Measurements from ENCODE around the gene NHLRC3. TPM values are rescaled to one million over a fixed set of nuclear protein-coding genes. Genes with fewer than 3 reads are reported as not detected.
"Not testable (repeated sequence)": the region's sequence is repeated elsewhere in the genome, so short reads cannot be mapped to it uniquely, and the experiment has no call there.

Gene NHLRC3, protein sequence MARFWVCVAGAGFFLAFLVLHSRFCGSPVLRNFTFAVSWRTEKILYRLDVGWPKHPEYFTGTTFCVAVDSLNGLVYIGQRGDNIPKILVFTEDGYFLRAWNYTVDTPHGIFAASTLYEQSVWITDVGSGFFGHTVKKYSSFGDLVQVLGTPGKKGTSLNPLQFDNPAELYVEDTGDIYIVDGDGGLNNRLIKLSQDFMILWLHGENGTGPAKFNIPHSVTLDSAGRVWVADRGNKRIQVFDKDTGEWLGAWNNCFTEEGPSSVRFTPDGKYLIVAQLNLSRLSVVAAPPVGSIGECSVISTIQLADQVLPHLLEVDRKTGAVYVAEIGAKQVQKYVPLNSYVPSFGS
- 19.4 and 19.8 TPM in 2 replicates for polyA plus RNA-seq (2014; cell fraction: cytosol; rRNA removed)
- 59.7 and 61.3 TPM in 2 replicates for polyA plus RNA-seq (2014; cell fraction: nucleus; rRNA removed)

DNA sequence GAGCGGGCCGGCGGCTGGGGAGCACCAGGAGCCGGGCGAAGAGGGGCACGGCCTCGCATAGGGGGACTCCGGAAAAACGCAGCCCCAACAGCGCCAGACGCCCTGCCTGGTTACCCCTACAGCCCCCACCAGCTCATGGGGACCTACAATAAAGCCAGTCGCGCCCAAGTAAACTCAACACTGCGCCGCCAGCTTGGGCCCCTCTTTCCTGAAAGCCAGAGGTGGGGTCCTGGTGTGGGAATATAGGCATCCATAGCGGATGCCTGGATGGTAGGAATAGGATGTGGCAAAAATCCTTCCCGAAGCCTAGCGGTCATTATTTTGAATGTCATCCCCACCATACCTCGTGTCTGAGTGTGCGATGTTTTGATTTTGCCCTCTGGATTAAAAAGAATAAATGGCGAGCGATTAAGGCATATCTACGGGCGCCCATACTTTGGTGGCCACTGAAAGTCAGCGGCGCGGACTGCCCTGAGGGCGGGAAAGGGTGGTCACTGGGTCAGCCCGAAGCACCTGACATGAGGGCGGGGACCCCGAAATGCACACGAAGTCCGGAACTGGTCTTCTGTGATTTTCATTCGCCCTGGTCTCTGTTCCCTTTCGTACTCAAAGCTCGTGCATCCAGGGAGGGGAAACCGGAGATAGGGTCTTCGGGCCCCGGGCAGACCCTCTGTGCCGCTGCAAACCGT, at the start of gene NHLRC3, which contains the start of gene PROSER1:
NHLRC3 (plus strand) TSS at position 577 of the 689 bp plus-strand sequence. CDS start 184 bp downstream, outside the sequence.
PROSER1 (minus strand) TSS at position 210 of the 689 bp plus-strand sequence. CDS start 847 bp downstream, outside the sequence.
- DNase-seq (ENCODE audit: low spot score), result peak; percentile 96

DNA sequence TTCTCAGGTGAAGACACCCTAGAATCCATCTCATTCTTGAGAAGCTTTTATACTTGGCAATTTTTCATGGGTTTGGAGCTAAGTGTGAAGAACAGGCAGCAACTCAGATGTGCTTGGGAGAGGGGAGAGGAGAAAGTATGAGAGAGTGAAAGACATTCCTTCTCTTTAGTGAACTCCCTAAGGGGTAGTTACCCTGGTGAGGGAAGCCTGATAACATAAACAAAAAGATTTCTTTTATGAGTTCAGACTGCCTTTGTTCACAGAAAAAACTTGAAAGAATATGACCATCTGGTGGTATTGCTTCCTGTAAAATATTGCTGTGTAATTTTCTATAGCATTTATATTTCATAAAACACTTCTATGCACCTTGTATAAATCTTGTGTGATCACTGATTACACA, 47.6 kb upstream of the NHLRC3 start, which contains the start of gene STOML3:
STOML3 (minus strand) TSS at position 139 of the 400 bp plus-strand sequence; CDS start at position 29, 110 bp downstream.
- no peak for DNase-seq (ENCODE audit: low spot score)

DNA sequence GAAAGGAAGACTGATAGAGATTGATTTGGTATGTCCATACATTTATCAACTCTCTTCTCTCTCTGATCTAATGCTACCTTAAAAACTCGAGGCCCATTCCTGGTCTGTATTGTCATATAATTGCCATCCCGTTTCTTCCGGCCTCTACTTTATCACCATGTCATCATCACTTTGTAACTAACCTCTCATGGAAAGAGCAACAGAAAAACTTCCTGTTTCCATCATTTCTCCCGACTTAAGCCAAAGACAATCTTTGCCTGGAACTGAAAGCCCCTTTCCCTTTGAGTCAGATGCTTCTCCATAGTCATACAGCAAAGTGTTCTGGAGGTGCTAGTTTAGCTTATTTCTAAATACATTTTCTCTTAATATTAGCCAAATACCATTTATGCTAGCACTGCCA, 44.9 kb upstream of the NHLRC3 start:
- DNase-seq (ENCODE audit: low spot score), result no peak

DNA sequence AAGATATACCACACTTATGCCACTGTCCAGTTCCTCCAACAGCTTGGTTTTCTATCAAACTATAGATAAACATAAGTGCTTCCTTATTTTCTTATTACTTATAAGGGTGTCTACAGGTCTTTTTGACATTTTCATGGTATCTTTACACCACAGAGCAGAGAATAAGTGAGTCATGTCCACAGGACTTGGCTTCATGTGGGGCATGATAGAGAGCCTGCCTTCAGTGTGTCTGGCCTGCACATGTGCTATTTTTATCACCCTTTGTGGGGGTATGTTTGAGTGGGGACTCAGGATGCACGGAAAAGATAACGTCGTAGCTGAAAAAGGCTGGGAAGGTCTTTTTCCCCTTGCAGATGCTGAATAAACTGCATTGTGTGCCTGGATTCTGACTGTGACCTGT, 39.5 kb upstream of the NHLRC3 start:
- DNase-seq (ENCODE audit: low spot score), result no peak

DNA sequence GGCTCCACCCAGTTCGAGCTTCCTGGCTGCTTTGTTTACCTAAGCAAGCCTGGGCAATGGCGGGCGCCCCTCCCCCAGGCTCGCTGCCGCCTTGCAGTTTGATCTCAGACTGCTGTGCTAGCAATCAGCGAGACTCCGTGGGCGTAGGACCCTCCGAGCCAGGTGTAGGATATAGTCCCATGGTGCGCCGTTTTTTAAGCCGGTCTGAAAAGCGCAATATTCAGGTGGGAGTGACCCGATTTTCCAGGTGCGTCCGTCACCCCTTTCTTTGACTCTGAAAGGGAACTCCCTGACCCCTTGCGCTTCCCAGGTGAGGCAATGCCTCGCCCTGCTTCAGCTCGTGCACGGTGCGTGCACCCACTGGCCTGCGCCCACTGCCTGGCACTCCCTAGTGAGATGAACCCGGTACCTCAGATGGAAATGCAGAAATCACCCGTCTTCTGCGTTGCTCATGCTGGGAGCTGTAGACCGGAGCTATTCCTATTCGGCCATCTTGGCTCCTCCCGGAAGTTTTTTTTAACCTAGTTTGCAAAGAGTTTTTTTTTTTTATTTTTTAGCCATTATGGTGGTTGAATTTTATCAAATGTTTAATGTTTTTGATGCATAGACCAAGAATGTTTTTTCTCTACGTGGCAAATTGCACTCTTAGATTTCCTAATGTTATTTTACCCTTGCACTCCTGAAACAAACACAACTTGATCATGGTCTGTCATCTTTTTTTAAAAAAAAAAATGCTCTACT, 31.7 kb upstream of the NHLRC3 start:
- DNase-seq (ENCODE audit: low spot score), result not testable (repeated sequence)

DNA sequence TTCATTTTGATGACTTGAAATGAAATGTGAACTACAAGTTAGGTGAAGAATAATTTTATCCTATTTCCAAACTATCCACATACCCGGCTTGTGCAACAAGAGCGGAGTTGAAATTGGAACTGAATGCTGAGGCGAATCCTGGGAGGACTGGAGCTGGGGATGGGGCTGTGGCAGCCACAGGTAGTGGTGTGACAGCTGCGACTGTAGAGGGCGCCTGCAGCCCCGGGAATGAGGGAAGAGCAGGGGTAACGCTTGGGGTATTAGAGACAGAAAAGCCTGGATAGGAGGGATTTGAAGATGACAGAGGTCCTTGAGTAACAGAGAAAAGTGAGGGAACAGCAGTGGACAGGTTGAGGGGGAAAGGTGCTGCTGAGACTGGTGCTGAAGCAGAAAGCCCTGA, 25.6 kb upstream of the NHLRC3 start:
- no peak for DNase-seq (ENCODE audit: low spot score)

DNA sequence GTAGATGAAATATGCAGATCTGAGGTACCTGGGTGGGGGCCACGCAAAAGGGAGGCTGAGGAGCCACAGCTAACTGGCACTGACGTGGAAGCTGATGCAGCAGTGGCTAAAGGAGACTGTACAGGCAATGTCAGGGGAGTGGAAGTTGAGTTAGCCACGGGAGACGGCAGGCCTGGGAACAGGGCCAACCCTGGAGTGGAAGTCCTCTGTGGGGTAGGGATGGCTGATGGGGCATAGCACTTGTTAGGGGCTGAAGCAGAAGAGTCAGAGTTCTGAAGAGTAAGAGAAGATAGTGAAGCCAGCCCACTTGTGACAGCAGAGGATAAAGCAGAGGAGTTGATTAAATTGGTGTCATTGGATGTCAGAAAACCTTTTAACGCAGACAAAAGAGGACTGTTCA, 24.8 kb upstream of the NHLRC3 start:
- DNase-seq (ENCODE audit: low spot score), result no peak

DNA sequence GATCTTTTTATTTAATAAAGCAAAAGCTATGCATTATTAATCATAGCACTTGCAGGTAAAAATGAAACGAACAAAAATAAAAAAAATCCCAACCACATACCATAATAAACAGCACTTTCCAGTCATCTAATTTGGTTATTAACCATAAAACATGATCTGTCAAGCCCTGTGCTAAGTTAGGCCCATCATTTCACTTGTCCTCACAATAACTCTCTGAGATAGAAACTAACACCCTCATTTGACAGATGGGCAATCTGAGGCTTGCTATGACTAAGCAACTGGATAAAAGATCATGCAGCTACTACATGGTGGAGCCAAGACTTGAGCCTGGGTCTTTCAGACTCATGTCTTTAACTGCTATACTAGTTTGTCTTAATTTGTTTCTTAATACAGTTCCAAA, 22.2 kb upstream of the NHLRC3 start:
- DNase-seq (ENCODE audit: low spot score), result no peak

DNA sequence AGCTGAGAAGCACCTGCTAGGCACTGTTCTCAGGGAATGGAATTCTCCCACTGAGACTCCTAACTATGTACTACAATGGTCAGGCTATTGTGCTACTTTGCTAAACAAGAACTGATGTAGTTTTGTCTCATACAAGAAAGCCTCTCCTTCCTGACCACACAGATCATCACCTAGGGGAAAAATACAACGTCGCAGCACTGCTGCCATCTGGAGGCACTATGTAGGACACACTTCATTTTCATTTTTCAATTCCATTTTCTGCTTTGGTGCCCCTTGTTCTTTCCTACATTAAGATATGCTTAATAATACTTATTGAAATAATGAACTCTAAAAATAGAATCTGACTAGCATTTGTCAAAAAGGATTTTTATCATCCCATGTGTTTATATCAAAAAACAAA, 21.5 kb upstream of the NHLRC3 start:
- peak; percentile 16 for DNase-seq (ENCODE audit: low spot score)

DNA sequence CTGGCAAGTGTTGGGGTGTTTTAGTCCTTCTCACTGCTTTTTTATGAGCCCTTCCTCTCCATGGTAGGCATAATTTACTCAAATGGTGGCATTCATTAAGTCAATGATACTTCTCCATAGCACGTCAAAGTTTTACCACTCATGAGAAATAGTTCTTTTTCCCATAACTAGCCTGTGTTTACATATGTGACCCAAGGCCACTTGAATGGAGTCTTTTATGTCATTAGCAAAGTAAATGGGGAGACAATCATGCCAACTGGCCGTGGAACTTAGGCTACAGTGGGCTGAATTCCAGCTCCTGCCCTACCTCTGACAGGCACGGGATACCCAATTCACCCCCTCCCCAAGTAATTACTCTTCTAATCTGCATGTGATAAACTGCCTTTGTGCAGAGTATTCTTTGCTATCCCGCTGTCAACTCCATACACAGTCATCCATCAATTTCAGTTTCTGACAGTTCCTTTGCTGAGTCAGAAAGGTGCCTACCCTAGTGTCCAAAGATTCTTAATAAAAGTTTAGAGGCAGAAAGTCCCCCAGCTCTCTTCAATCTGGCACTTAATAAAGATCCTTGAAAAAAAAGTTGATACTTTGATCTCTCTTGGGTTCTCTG, 17.3 kb upstream of the NHLRC3 start:
- no peak for DNase-seq (ENCODE audit: low spot score)

DNA sequence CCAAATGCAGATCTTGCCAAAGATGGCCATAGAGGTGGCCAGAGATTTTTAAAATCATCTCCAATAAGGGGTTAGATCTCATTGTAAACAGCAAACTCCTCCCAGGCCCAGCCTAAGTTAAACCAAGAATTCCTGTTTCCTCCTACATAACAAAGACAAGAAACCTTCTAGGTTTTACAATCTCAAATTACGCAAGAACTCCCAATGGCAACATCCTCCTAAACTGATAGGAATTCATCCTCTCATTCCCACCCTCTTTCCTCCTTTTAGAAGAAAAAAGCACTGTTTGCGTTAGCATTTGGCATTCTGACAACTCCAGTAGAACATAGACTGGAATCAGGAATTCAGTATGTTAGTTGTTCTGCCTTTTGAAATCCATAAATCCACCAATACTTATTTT, 14.9 kb upstream of the NHLRC3 start:
- DNase-seq (ENCODE audit: low spot score), result no peak

DNA sequence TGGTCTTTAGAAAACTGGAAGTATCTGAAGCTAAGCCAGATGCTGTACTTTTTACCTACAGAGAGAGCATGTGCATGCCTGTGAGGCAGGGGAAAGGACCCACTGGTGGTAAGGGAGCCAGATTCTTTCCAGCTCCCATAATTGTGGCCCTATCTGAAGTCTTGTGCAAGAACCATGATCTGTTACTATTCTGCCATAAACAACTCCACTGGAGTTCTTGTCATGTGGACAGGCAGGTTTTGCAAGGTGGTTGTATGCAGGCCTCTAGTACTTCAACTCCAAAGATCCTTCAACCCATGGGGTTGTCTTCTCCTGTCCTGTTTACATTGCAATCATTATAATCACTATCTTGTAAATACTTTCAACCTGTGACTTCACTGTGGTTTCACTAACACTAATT, 14.5 kb upstream of the NHLRC3 start:
- DNase-seq (ENCODE audit: low spot score), result no peak

DNA sequence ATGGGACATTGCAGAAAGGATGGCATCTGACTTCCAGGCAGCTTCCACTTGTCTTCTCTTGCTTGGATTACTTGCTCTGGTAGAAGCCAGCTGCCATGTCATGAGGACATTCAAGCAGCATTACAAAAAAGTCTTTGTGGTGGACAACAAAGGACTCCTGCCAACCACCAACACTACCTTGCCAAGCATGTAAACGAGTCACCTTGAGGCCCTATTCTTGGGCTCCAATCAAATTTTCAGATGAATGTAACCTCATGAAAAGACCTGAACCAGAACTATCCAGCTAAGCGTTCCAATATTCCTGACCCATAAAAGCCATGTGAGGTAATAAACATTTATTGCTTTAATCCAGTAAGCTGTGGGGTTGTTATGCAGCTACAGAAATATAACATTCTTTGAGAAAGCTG, 12.8 kb upstream of the NHLRC3 start:
- DNase-seq (ENCODE audit: low spot score), result no peak

DNA sequence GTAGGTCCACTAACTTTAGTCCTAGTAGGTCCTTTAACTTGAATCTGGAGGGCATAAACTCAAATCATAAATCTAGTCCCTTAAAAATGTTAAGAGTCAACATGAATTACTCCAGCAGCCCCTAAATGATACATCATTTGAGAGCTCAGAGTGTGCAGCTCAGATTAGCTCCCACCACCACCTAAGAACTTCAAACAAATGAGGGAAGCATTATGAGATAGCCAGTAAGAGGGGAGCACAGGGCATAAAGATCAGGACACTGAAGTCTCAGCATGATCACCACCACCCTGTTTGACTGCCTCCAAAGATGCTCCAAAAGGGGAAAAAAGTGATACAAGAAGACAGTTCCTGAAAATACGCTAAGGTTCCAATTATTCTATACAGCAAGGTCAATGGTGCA, 6.1 kb upstream of the NHLRC3 start:
- no peak for DNase-seq (ENCODE audit: low spot score)

DNA sequence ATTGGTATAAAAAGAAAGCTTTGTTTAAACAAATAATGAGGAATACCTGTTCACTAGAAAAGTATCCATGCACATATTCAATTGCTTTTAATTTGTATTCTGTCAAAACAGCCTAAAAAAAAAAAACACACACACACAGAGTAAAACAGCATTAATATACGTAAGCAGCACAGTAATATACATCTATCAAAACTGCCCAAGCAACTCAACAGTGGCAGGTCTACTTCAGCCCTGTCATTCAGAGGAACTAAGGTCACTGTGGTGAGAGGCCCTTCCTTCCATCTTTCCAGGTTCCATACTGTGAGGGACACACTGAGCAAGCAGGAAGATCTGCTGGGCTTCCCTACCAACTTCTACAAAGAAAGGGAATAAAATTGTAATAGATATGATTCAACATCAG, 4.2 kb upstream of the NHLRC3 start:
- no peak for DNase-seq (ENCODE audit: low spot score)

DNA sequence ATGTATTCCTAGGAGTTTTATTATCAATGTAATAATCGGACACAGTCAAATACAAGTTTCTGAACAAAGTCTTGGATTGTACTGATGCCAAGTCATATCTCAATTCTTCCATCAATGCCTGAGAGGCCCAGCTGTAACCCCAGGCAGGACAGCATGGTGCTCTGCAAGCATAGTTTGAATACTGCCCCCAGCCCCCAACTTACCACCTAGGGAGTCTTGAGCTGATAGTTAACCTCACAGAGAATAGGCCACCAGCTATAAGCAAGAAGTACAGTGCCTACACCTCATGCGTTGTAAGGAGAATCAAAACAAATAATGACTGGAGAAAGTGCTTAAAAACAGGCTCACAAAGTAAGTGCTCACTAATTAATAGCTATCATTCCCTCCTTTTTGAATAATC, 3.1 kb upstream of the NHLRC3 start:
- no peak for DNase-seq (ENCODE audit: low spot score)

DNA sequence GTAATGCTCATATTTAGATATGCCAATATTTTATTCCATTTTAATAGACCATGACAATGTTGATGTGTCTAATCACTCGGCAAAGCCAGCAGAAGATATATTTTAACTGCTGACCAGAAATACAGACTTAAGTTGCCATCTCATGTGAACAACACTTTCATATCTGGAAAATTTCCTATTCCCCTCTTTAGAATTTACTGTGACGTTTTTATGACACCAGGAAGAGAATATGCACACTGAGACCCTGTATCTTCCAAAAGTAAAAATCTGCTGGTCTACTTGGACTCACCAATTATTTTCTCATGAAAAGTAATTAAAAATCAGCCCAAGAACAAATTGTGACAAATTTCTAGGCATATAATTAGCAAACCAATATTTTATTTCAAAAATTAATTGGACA, 2.5 kb upstream of the NHLRC3 start:
- DNase-seq (ENCODE audit: low spot score), result peak; percentile 40

DNA sequence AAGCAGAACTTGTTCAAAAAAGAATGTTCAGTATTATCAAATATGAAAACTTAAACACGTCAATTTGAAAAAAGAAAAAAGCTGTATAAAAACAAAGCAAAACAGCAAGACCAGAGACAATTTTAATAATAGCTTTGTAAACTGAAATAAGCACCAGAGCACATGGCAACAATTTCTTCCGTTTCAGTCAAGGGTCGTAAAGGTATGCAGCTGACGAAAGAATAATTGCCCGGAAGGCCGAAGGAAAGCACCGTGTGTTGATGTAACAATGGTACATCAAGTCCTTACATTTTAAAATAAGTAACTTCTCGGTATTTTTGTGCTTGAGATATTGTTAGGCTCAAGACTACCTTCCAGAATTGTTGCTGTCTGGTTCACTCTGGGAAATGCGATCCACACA, 2.0 kb upstream of the NHLRC3 start:
- DNase-seq (ENCODE audit: low spot score), result no peak

DNA sequence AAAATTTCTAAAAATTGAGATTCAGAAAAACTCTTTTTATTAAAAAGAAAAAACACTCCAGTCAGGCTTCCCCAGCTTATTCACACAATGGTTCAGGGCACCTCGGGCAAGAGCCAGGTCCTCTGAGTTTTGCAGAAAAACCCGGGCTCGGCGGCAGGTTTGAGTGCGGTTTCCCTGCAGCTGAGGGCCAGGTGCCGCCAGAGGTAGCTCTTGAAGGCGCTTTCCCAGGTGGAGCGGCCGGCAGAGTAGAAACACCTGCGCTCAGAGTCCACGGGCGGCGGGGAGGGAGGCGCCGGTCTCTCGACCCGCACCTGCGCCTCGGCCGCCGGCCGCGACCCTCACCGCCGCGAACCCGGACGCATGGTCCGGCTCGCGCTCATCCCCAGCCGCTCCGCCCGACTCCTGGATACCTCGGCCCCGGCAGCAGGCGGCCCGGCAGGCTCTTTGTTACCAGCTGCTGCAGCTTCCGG, 811 bp upstream of the NHLRC3 start:
- no peak for DNase-seq (ENCODE audit: low spot score)

DNA sequence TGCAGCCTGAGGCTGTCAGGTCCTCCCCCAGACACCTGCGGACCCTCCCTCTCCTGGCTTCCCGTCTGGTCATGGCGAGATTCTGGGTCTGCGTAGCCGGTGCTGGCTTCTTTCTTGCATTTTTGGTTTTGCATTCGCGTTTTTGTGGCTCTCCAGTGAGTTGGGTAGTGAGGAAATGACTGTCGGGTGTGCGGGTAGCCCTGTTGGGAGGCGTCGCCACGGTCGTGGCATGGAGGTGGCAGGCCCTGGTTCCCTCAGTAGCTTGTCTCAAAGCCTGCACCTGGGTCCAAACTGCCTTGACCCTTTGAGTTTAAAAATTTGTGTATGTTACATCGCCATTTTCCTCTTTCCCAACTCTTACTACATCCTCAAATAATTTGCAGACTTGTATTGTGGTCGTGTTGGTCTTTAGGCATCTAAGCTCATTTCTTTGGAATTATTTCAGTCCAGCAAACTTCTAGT, 344 bp downstream of the NHLRC3 start:
- no peak for DNase-seq (ENCODE audit: low spot score)

DNA sequence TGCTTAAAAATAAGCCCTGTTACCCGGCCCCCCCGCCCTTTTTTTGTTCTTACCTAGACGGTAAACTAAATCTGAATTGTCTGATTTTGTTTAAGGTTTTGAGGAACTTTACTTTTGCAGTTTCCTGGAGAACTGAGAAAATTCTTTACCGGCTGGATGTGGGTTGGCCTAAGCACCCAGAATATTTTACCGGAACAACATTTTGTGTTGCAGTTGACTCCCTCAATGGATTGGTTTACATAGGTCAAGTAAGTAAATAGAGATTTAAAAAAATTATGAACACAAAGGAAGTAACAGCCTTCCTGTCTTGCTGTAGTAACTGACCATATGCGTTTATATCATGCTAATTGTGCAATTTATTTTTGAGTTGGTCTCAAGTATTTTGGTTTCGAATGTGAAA, 785 bp downstream of the NHLRC3 start:
- DNase-seq (ENCODE audit: low spot score), result no peak
